ENCODE measurements around the gene MLLT6.
A peak's percentile ranks its signal among the peaks of the same experiment; 100 is the strongest.

- peak; percentile 99 for TF ChIP-seq CTCF (IDR thresholded peaks at IDR 0.05; ENCODE audit: low read length)
- TF ChIP-seq EZH2phosphoT487 (IDR thresholded peaks at IDR 0.05; ENCODE audit: low read length): no peak
- TF ChIP-seq EZH2 (optimal IDR thresholded peaks at IDR 0.05; ENCODE audit: low read depth, low read length): no peak
Measured at GRCh38 chr17:38667099-38667786, 37.8 kb upstream of the MLLT6 start.
